Fibroblast of mammary gland (primary cell): ENCODE results near the gene UVRAG.
"Not testable (repeated sequence)": the region's sequence is repeated elsewhere in the genome, so short reads cannot be mapped to it uniquely, and the experiment has no call there.

Experiments
- DNase-seq: peaks from one replicate; pipeline ENCODE4 v3.0.0-alpha.2; 2010; ENCODE audit warnings: low read depth
- H3K4me3 ChIP-seq: 2 replicates; pipeline ENCODE4 v1.5.1; 2011; ENCODE audit warnings: low read depth, mild to moderate bottlenecking, low read length, moderate library complexity; ENCODE audit not compliant: control insufficient read depth
- TF ChIP-seq, protein P1 (sequence below): conservative IDR thresholded peaks from 2 replicates; pipeline ENCODE4 v1.5.1; 2011; ENCODE audit warnings: low read depth, low read length, inconsistent platforms; ENCODE audit not compliant: control insufficient read depth, insufficient read depth

UVRAG gene

GRCh38 chr11:75869661-75870455 lies 54.8 kb downstream of the UVRAG start:
- no peak for DNase-seq
- TF ChIP-seq, protein P1, sequence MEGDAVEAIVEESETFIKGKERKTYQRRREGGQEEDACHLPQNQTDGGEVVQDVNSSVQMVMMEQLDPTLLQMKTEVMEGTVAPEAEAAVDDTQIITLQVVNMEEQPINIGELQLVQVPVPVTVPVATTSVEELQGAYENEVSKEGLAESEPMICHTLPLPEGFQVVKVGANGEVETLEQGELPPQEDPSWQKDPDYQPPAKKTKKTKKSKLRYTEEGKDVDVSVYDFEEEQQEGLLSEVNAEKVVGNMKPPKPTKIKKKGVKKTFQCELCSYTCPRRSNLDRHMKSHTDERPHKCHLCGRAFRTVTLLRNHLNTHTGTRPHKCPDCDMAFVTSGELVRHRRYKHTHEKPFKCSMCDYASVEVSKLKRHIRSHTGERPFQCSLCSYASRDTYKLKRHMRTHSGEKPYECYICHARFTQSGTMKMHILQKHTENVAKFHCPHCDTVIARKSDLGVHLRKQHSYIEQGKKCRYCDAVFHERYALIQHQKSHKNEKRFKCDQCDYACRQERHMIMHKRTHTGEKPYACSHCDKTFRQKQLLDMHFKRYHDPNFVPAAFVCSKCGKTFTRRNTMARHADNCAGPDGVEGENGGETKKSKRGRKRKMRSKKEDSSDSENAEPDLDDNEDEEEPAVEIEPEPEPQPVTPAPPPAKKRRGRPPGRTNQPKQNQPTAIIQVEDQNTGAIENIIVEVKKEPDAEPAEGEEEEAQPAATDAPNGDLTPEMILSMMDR: no peak
- H3K4me3 ChIP-seq: no peak overlapping the region

- TF ChIP-seq, protein P1: no peak
Measured at GRCh38 chr11:75872887-75873416, 57.9 kb downstream of the UVRAG start.

DNA sequence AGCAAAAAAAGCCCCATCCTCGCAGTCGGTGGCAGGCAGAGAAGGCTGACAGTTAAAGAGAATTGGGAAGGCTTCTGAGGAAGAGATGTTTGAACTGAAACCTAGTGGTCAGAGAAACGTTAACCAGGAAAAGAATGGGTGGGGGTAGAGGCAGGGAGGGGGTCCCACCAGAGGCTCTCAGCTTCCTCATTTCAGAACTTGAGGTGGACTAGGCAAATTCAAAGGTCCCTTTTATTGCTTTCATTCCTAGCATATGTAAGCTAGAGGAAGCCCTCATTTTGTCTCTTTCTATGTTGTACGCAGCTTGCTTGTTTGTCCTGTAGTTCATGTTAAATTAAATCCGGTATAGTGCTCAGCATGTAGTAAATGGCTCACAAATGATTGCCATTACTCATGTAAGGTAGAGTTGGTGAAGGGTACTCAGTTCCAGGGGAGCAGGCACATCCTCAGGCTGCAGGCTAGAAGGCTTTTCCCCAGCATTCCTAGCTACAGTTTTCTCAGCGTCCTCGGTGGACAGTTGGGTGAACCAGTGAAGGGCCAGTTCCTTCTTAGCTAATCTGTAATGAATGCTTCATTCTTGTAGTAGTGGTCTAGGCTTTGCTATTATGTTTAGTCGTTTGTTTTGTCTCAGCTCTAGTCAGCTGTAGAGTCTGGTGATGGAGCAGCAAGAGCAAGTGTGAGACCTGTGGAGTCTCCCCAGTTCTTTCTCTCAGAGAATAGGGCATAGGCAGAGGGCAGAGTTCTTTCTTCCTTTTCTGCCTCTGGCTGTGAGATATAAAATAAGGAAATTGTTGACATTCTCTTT lies 58.6 kb downstream of the UVRAG start:
- TF ChIP-seq, protein P1: no peak
- no peak overlapping the region for H3K4me3 ChIP-seq
- no peak for DNase-seq

More at GRCh38 chr11:75872887-75873416, 57.9 kb downstream of the UVRAG start:
- DNase-seq: no peak
- no peak overlapping the region for H3K4me3 ChIP-seq

DNA sequence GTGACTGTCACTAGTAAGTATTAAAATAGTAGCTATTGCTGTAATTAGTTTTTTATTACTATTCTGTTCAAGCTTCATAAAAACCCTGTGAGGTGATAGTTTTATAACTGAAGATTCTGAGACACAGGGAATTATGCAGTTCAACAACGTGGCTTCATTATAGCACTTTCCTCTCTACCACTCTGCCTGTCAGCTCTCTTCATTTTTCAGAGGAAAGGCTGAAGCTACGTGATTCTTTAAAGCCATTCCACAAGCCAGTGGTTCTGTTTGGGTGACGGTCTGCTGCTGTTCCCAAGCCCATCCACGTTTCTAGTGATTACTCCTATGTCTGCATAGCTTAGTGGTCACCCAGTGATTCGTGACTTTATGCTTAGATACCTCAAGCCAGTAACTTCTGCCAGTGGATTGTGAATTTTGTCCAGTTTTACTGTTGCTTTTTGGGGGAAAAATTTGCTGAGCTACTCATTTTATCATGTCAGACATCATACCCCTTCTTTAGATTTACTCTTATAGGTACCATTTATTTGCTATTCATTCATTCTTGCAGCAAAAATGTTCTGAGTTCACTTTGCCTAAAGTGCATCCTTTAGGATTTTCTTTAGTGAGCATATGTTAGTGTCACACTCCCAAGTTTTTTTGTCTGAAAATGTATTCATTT lies 59.8 kb downstream of the UVRAG start:
- TF ChIP-seq, protein P1: no peak
- no peak overlapping the region for H3K4me3 ChIP-seq
- DNase-seq: no peak

DNA sequence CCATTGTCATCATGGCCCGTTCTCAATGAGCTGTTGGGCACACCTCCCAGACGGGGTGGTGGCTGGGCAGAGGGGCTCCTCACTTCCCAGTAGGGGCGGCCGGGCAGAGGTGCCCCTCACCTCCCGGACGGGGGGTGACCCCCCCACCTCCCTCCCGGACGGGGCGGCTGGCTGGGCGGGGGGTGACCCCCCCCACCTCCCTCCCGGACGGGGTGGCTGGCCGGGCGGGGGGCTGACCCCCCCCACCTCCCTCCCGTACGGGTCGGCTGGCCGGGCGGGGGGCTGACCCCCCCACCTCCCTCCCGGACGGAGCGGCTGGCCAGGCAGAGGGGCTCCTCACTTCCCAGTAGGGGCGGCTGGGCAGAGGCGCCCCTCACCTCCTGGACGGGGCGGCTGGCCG lies 62.3 kb downstream of the UVRAG start:
- DNase-seq, H3K4me3 ChIP-seq: not testable (repeated sequence)

DNA sequence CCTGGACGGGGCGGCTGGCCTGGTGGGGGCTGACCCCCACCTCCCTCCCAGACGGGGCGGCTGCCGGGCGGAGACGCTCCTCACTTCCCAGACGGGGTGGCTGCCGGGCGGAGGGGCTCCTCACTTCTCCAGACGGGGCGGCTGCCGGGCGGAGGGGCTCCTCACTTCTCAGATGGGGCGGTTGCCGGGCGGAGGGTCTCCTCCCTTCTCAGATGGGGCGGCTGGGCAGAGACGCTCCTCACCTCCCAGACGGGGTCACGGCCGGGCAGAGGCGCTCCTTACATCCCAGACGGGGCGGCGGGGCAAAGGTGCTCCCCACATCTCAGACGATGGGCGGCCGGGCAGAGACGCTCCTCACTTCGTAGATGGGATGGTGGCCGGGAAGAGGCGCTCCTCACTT lies 62.9 kb downstream of the UVRAG start:
- H3K4me3 ChIP-seq, DNase-seq: not testable (repeated sequence)

DNA sequence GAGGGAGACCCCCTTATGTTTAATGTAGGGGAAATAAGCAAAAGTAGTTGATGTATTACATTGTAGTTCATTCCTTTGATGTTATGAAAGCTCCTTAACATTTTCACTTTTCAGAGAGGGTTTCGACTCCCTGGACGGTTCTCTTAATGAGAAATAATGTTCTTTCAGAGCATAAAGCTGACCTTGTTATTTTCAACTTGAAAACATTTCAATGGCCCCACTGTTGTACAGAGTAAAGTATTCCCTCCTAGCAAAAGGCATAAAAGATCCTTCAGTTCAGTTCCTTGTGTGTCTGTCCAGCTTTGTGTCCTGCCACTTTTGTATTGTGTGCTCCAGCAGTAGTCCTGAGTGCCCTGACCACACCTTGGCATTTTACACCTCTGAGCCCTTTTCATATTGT lies 63.9 kb downstream of the UVRAG start:
- no peak overlapping the region for H3K4me3 ChIP-seq
- TF ChIP-seq, protein P1: no peak
- DNase-seq: no peak
